Thyroid gland (tissue), 4 donors: Measurements from ENCODE around the gene COL26A1. TPM values are rescaled to one million over a fixed set of nuclear protein-coding genes. Genes with fewer than 3 reads are reported as not detected.

Experiments
- DNase-seq, 2 donors: peaks; one replicate each; pipeline ENCODE4 v3.0.0-alpha.2; 2019
- H3K27ac ChIP-seq, 3 donors: fragments of 200-600 bp; sonication (generic); 1 replicate in 2 of 3; 2 replicates in 1 of 3; pipeline ENCODE4 v1.5.1; 2016 to 2019; ENCODE audit warnings: mild to moderate bottlenecking in 1 of 3, moderate library complexity in 1 of 3
- H3K27me3 ChIP-seq: fragments of 200-600 bp; sonication (generic); one replicate; pipeline ENCODE4 v1.5.1; 2019
- H3K36me3 ChIP-seq, 2 donors: fragments of 200-600 bp; sonication (generic); one replicate each; pipeline ENCODE4 v1.5.1; 2016 to 2019
- H3K4me1 ChIP-seq, 2 donors: fragments of 200-600 bp; sonication (generic); one replicate each; pipeline ENCODE4 v1.5.1; 2017 to 2019
- H3K4me3 ChIP-seq, 3 donors: fragments of 200-600 bp; sonication (generic); replicated peaks in 1 of 3; 1 replicate in 2 of 3; 2 replicates in 1 of 3; pipeline ENCODE4 v1.5.1; 2016; ENCODE audit warnings: mild to moderate bottlenecking in 1 of 3
- H3K9me3 ChIP-seq: fragments of 200-600 bp; sonication (generic); one replicate; pipeline ENCODE4 v1.5.1; 2017
- CTCF ChIP-seq, 6 experiments: fragments of 200-600 bp in 3 of 6; fragments of 450-650 bp in 3 of 6; sonication (generic) in 3 of 6; IDR thresholded peaks; one replicate each; pipeline ENCODE4 v1.5.1; 2016 to 2019; ENCODE audit warnings: antibody characterized with exemption in 6 of 6, mild to moderate bottlenecking in 2 of 6, inconsistent platforms in 1 of 6, moderate library complexity in 1 of 6
- POLR2A ChIP-seq, 2 donors: fragments of 450-650 bp; IDR thresholded peaks; one replicate each; pipeline ENCODE4 v1.6.1; 2017; ENCODE audit warnings: antibody characterized with exemption in 2 of 2, mild to moderate bottlenecking in 2 of 2, moderate library complexity in 1 of 2
- WGBS, 2 donors: methylation state at CpG; one replicate each; pipeline ENCODE4 v1.1.5; 2017; 5-methylcytosine and 5-hydroxymethylcytosine counted together
- intact Hi-C: fragments of 100-400 bp; cut with DNase I; formaldehyde crosslinking; loops from one replicate; pipeline ENCODE4 v1.15.1; 2023
- total RNA-seq, 4 donors: library from RNA; depleted of rRNA; stranded (reverse); fragments of >200 nt; gene quantifications; one replicate each; pipeline ENCODE4 v1.2.3, GENCODE V29; 2016

The COL26A1 gene
- total RNA-seq, 4 donors from 2014 or later = not detected

GRCh38 chr7:101368422-101369165 lies 5.9 kb downstream of the COL26A1 start:
- H3K4me3 ChIP-seq = no peak overlapping the region
- no peaks in the 10 kb centered on the region for H3K36me3 ChIP-seq
- H3K27me3 ChIP-seq = no peaks in the 10 kb centered on the region
- H3K27ac ChIP-seq = no peak overlapping the region
- WGBS, 2 donors = 81 to 93% methylated on average over 8 of the region's 8 CpGs
- intact Hi-C loops = loop anchor here (10.0 kb wide), 1 partner anchor 46 kb away; no protein-coding TSS in a partner anchor
- DNase-seq = no peak
- peaks cover 0 to 10% of the 10 kb centered on the region in 2 donors for H3K4me1 ChIP-seq
- TF ChIP-seq CTCF (IDR thresholded peaks at IDR 0.05) = no peak
- TF ChIP-seq POLR2A (IDR thresholded peaks at IDR 0.05) = no peak
- no peaks in the 10 kb centered on the region for H3K9me3 ChIP-seq

- Histone ChIP-seq H3K27ac (no peak overlapping the region), H3K9me3 (no peaks in the 10 kb centered on the region), H3K4me3 (no peak overlapping the region), H3K4me1 (peaks cover 0 to 13% of the 10 kb centered on the region in 2 donors), H3K27me3 (no peaks in the 10 kb centered on the region), H3K36me3 (no peaks in the 10 kb centered on the region)
- DNase-seq = no peak
- TF ChIP-seq POLR2A (IDR thresholded peaks at IDR 0.05) (no peak), CTCF (IDR thresholded peaks at IDR 0.05) (no peak)
- intact Hi-C loops = no loop called here
- WGBS, 2 donors = 56 to 65% methylated on average over 4 to 5 of the region's 5 CpGs
Measured at GRCh38 chr7:101370836-101371235, 8.2 kb downstream of the COL26A1 start.

GRCh38 chr7:101373812-101374614 lies 11.3 kb downstream of the COL26A1 start:
- Histone ChIP-seq H3K4me1 (peaks cover 0 to 13% of the 10 kb centered on the region in 2 donors), H3K4me3 (no peak overlapping the region), H3K9me3 (no peaks in the 10 kb centered on the region), H3K27ac (peak overlapping the region in 1 of 3 donors; percentile 12), H3K36me3 (no peaks in the 10 kb centered on the region), H3K27me3 (no peaks in the 10 kb centered on the region)
- TF ChIP-seq CTCF (IDR thresholded peaks at IDR 0.05) = no peak
- no peak for TF ChIP-seq POLR2A (IDR thresholded peaks at IDR 0.05)
- peak; percentile 80 to 87 for DNase-seq
- WGBS, 2 donors = 24 to 33% methylated on average over 19 of the region's 19 CpGs
- intact Hi-C loops = no loop called here

- Histone ChIP-seq H3K36me3 (no peaks in the 10 kb centered on the region), H3K27me3 (no peaks in the 10 kb centered on the region), H3K9me3 (no peaks in the 10 kb centered on the region), H3K4me3 (no peak overlapping the region), H3K4me1 (peaks cover 0 to 13% of the 10 kb centered on the region in 2 donors), H3K27ac (no peak overlapping the region)
- TF ChIP-seq POLR2A (IDR thresholded peaks at IDR 0.05) (no peak), CTCF (IDR thresholded peaks at IDR 0.05) (no peak)
- intact Hi-C loops = no loop called here
- 88 to 96% methylated on average over 3 of the region's 3 CpGs for WGBS, 2 donors
- no peak for DNase-seq
Measured at GRCh38 chr7:101374990-101375389, 12.3 kb downstream of the COL26A1 start.

GRCh38 chr7:101376601-101377000 lies 13.9 kb downstream of the COL26A1 start:
- H3K27me3 ChIP-seq = no peaks in the 10 kb centered on the region
- H3K4me1 ChIP-seq = peaks cover 0 to 13% of the 10 kb centered on the region in 2 donors
- H3K9me3 ChIP-seq = no peaks in the 10 kb centered on the region
- DNase-seq = no peak
- TF ChIP-seq CTCF (IDR thresholded peaks at IDR 0.05) (no peak), POLR2A (IDR thresholded peaks at IDR 0.05) (no peak)
- intact Hi-C loops = no loop called here
- no peaks in the 10 kb centered on the region for H3K36me3 ChIP-seq
- no peak overlapping the region for H3K27ac ChIP-seq
- WGBS, 2 donors = 90 to 91% methylated on average over 5 of the region's 5 CpGs
- no peak overlapping the region for H3K4me3 ChIP-seq
